Neural progenitor cell (in vitro differentiated cells): ENCODE measurements around the gene CUBN.

ENCODE experiments used
- CTCF ChIP-seq: fragments of 200-600 bp; sonication (generic); IDR thresholded peaks from 2 replicates; pipeline ENCODE4 v1.5.1; 2017; ENCODE audit warnings: antibody characterized with exemption, mild to moderate bottlenecking
- EZH2 ChIP-seq: fragments of 200-600 bp; sonication (generic); IDR thresholded peaks from 2 replicates; pipeline ENCODE4 v1.6.1; 2017; ENCODE audit warnings: antibody characterized with exemption, mild to moderate bottlenecking, moderate library complexity

DNA sequence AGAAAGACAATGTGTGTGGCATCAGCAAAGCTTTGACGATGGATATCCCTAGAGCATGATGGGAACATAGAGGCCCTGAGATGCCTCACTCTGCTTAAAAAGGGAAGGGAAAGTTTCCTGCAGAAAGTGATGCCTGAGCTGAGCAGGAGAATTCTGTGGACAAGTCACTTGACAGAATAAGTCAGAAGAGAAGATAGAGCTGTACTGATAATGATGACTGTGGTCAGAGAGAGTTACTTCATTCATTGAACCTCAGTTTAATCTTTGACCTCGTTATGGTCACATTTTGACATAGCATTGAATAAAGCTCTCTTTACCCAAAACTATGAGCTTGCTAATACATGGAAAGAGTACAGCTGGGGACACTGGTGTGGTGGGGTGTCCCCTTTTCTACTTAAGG lies 7.6 kb downstream of the CUBN start:
- TF ChIP-seq CTCF (no peak), EZH2 (no peak)
